ENCODE measurements around the gene THUMPD1.
"Not testable (repeated sequence)": the region's sequence is repeated elsewhere in the genome, so short reads cannot be mapped to it uniquely, and the experiment has no call there.

THUMPD1 gene

GRCh38 chr16:20741554-20742285, at the start of gene THUMPD1:
TSS of gene THUMPD1 (minus strand) at chr16:20741818. CDS start at chr16:20741739, 79 bp downstream.
- peak; percentile 93 for DNase-seq (ENCODE audit: low read depth)

GRCh38 chr16:20789130-20789529, 47.5 kb upstream of the THUMPD1 start:
- DNase-seq (ENCODE audit: low read depth) = no peak

- DNase-seq (ENCODE audit: low read depth) = no peak
Observed at GRCh38 chr16:20784204-20784603, 42.6 kb upstream of the THUMPD1 start.

GRCh38 chr16:20782470-20782869, 40.9 kb upstream of the THUMPD1 start:
- DNase-seq (ENCODE audit: low read depth) = no peak

GRCh38 chr16:20781697-20782096, 40.1 kb upstream of the THUMPD1 start:
- no peak for DNase-seq (ENCODE audit: low read depth)

- DNase-seq (ENCODE audit: low read depth) = peak; percentile 9
Observed at GRCh38 chr16:20774703-20775362, 33.2 kb upstream of the THUMPD1 start.

GRCh38 chr16:20773679-20774078, 32.1 kb upstream of the THUMPD1 start:
- no peak for DNase-seq (ENCODE audit: low read depth)

GRCh38 chr16:20768818-20769217, 27.2 kb upstream of the THUMPD1 start:
- no peak for DNase-seq (ENCODE audit: low read depth)

- no peak for DNase-seq (ENCODE audit: low read depth)
Observed at GRCh38 chr16:20768121-20768520, 26.5 kb upstream of the THUMPD1 start.

GRCh38 chr16:20767577-20767976, 26.0 kb upstream of the THUMPD1 start:
- DNase-seq (ENCODE audit: low read depth) = no peak

- no peak for DNase-seq (ENCODE audit: low read depth)
Observed at GRCh38 chr16:20766294-20766693, 24.7 kb upstream of the THUMPD1 start.

- no peak for DNase-seq (ENCODE audit: low read depth)
Observed at GRCh38 chr16:20765732-20766131, 24.1 kb upstream of the THUMPD1 start.

GRCh38 chr16:20764448-20764847, 22.8 kb upstream of the THUMPD1 start:
- not testable (repeated sequence) for DNase-seq (ENCODE audit: low read depth)

GRCh38 chr16:20763461-20764232, 22.0 kb upstream of the THUMPD1 start, which contains the start of gene ACSM3:
TSS of gene ACSM3 (plus strand) at chr16:20764014. CDS start at chr16:20770035, 6,021 bp downstream.
- peak; percentile 47 for DNase-seq (ENCODE audit: low read depth)

GRCh38 chr16:20762404-20763123, 20.9 kb upstream of the THUMPD1 start:
- no peak for DNase-seq (ENCODE audit: low read depth)

- no peak for DNase-seq (ENCODE audit: low read depth)
Observed at GRCh38 chr16:20761175-20761574, 19.6 kb upstream of the THUMPD1 start.

GRCh38 chr16:20760346-20760745, 18.7 kb upstream of the THUMPD1 start:
- no peak for DNase-seq (ENCODE audit: low read depth)

- not testable (repeated sequence) for DNase-seq (ENCODE audit: low read depth)
Observed at GRCh38 chr16:20755799-20756198, 14.2 kb upstream of the THUMPD1 start.

GRCh38 chr16:20755238-20755637, 13.6 kb upstream of the THUMPD1 start:
- no peak for DNase-seq (ENCODE audit: low read depth)

GRCh38 chr16:20753727-20754126, 12.1 kb upstream of the THUMPD1 start:
- no peak for DNase-seq (ENCODE audit: low read depth)

GRCh38 chr16:20750558-20750957, 8.9 kb upstream of the THUMPD1 start:
- no peak for DNase-seq (ENCODE audit: low read depth)

GRCh38 chr16:20749474-20749873, 7.9 kb upstream of the THUMPD1 start:
- no peak for DNase-seq (ENCODE audit: low read depth)

Data from T-helper 22 cell (primary cell).